GM23338 (cell line): Measurements from ENCODE around the gene TBC1D3B. TPM values are rescaled to one million over a fixed set of nuclear protein-coding genes. Genes with fewer than 3 reads are reported as not detected.
"Not testable (repeated sequence)": the region's sequence is repeated elsewhere in the genome, so short reads cannot be mapped to it uniquely, and the experiment has no call there.

Experiments
- ATAC-seq: fragments of 200-7000 bp; cut with Tn5 transposase; 3 replicates; pipeline ENCODE4 v1.9.1; 2020
- DNase-seq: peaks from one replicate; pipeline ENCODE4 v3.0.0-alpha.2; 2015; ENCODE audit warnings: low spot score
- H2AFZ ChIP-seq: fragments of 200-600 bp; sonication (generic); 2 replicates; pipeline ENCODE4 v1.8.0; 2016; ENCODE audit warnings: antibody characterized with exemption, mild to moderate bottlenecking, moderate library complexity
- H3F3A ChIP-seq: fragments of 200-600 bp; sonication (generic); replicated peaks from 2 replicates; pipeline ENCODE4 v1.8.0; 2017; ENCODE audit warnings: antibody characterized with exemption, mixed run types, low read depth
- H3K27ac ChIP-seq: fragments of 200-600 bp; sonication (generic); 2 replicates; pipeline ENCODE4 v1.6.1; 2016; ENCODE audit warnings: low read depth
- H3K27me3 ChIP-seq: fragments of 200-600 bp; sonication (generic); 2 replicates; pipeline ENCODE4 v1.8.0; 2016; ENCODE audit warnings: mild to moderate bottlenecking, mixed run types, moderate library complexity; ENCODE audit not compliant: insufficient read depth
- H3K36me3 ChIP-seq: fragments of 200-600 bp; sonication (generic); 2 replicates; pipeline ENCODE4 v1.8.0; 2016; ENCODE audit warnings: mild to moderate bottlenecking; ENCODE audit not compliant: insufficient read depth
- H3K4me1 ChIP-seq: fragments of 200-600 bp; sonication (generic); 2 replicates; pipeline ENCODE4 v1.8.0; 2016; ENCODE audit warnings: mild to moderate bottlenecking, moderate library complexity; ENCODE audit not compliant: insufficient read depth
- H3K4me2 ChIP-seq: fragments of 200-600 bp; sonication (generic); 2 replicates; pipeline ENCODE4 v1.7.1; 2017; ENCODE audit warnings: mixed run types
- H3K4me3 ChIP-seq: fragments of 200-600 bp; sonication (generic); 2 replicates; pipeline ENCODE4 v1.6.1; 2016; ENCODE audit warnings: mixed run types
- H3K79me2 ChIP-seq: fragments of 200-600 bp; sonication (generic); replicated peaks from 2 replicates; pipeline ENCODE4 v1.8.0; 2017; ENCODE audit warnings: mild to moderate bottlenecking; ENCODE audit not compliant: insufficient read depth
- H3K9me2 ChIP-seq: fragments of 200-600 bp; sonication (generic); 2 replicates; pipeline ENCODE4 v1.8.0; 2017; ENCODE audit not compliant: insufficient read depth
- H4K20me1 ChIP-seq: fragments of 200-600 bp; sonication (generic); replicated peaks from 2 replicates; pipeline ENCODE4 v1.8.0; 2017; ENCODE audit warnings: mild to moderate bottlenecking; ENCODE audit not compliant: insufficient read depth
- H3K27ac Mint-ChIP-seq: 2 replicates; pipeline ENCODE4 v1.8.0; 2020; ENCODE audit warnings: inconsistent platforms, mild to moderate bottlenecking, moderate library complexity, mixed read lengths
- H3K27me3 Mint-ChIP-seq: 3 replicates; pipeline ENCODE4 v1.8.0; 2022; ENCODE audit warnings: low read depth, mild to moderate bottlenecking, moderate library complexity, mixed read lengths, inconsistent platforms; ENCODE audit not compliant: insufficient read depth, poor library complexity
- H3K36me3 Mint-ChIP-seq: 3 replicates; pipeline ENCODE4 v1.8.0; 2021; ENCODE audit warnings: low read depth, mild to moderate bottlenecking, inconsistent platforms, moderate library complexity, mixed read lengths
- H3K4me1 Mint-ChIP-seq: 3 replicates; pipeline ENCODE4 v1.8.0; 2020; ENCODE audit warnings: mild to moderate bottlenecking, inconsistent platforms, mixed read lengths
- H3K4me3 Mint-ChIP-seq: 3 replicates; pipeline ENCODE4 v1.8.0; 2021; ENCODE audit warnings: moderate library complexity, mild to moderate bottlenecking, inconsistent platforms, mixed read lengths
- H3K9me3 Mint-ChIP-seq: 3 replicates; pipeline ENCODE4 v1.8.0; 2020; ENCODE audit warnings: moderate library complexity, mild to moderate bottlenecking, inconsistent platforms, mixed read lengths
- CREB1 ChIP-seq: fragments of 250-450 bp; sonication (Bioruptor Pico); IDR thresholded peaks from 2 replicates; pipeline ENCODE4 v1.5.0; 2020; ENCODE audit warnings: low read depth, mild to moderate bottlenecking, moderate library complexity
- CTCF ChIP-seq, 2 experiments: fragments of 200-600 bp in 1 of 2; sonication (generic) in 1 of 2; conservative IDR thresholded peaks; 2 replicates each; pipeline versions ENCODE4 v1.5.1 to v1.6.1; 2016 to 2017; ENCODE audit warnings: antibody characterized with exemption in 2 of 2, low read depth in 2 of 2, mild to moderate bottlenecking in 2 of 2, moderate library complexity in 1 of 2
- ETS1 ChIP-seq: IDR thresholded peaks from 2 replicates; pipeline ENCODE4 v1.6.1; 2016; ENCODE audit warnings: antibody characterized with exemption
- EZH2phosphoT487 ChIP-seq: fragments of 200-600 bp; sonication (generic); IDR thresholded peaks from one replicate; pipeline ENCODE4 v1.8.1; 2018; ENCODE audit warnings: antibody characterized with exemption; ENCODE audit not compliant: unreplicated experiment
- JUNB ChIP-seq: IDR thresholded peaks from one replicate; pipeline ENCODE4 v1.6.1; 2016; ENCODE audit warnings: antibody characterized with exemption; ENCODE audit not compliant: unreplicated experiment
- NANOG ChIP-seq: IDR thresholded peaks from 2 replicates; pipeline ENCODE4 v1.6.1; 2016; ENCODE audit warnings: antibody characterized with exemption, borderline replicate concordance
- STAT1 ChIP-seq: IDR thresholded peaks from one replicate; pipeline ENCODE4 v1.6.1; 2016; ENCODE audit warnings: antibody characterized with exemption; ENCODE audit not compliant: unreplicated experiment
- ZNF114 ChIP-seq: fragments of 250-450 bp; sonication (Bioruptor Pico); IDR thresholded peaks from 2 replicates; pipeline ENCODE4 v1.5.0; 2020; ENCODE audit warnings: mild to moderate bottlenecking, moderate library complexity
- polyA plus RNA-seq: library from polyadenylated mRNA; unstranded; fragments of >200 nt; fragmentation: Nextera tagmentation; extraction: Ambion mirVana; gene quantifications from 2 replicates; pipeline ENCODE4 v1.2.1, GENCODE V29; 2016
- total RNA-seq: library from RNA; depleted of rRNA; stranded (reverse); fragments of >200 nt; shearing (Covaris generic); gene quantifications from 2 replicates; pipeline ENCODE4 v1.2.3, GENCODE V29; 2014

TBC1D3B gene
- total and polyA plus RNA-seq, 2 experiments from 2014 or later = 0.95 to 1.3 TPM

- TF ChIP-seq CREB1 (CRISPR knock-in tag) (no peak), ZNF114 (CRISPR knock-in tag) (no peak), EZH2phosphoT487 (no peak)
Observed at GRCh38 chr17:36188891-36189306, 12.5 kb upstream of the TBC1D3B start (continued).

- H4K20me1 ChIP-seq, H3K4me2 ChIP-seq, H3K27ac Mint-ChIP-seq, H3K27ac ChIP-seq, H3K4me1 ChIP-seq, H3K9me2 ChIP-seq, H2AFZ ChIP-seq, H3K4me1 Mint-ChIP-seq, H3K36me3 Mint-ChIP-seq, H3K79me2 ChIP-seq, DNase-seq, H3K4me3 ChIP-seq, H3K36me3 ChIP-seq, H3F3A ChIP-seq, ATAC-seq, H3K4me3 Mint-ChIP-seq, H3K9me3 Mint-ChIP-seq: not testable (repeated sequence)
- peaks cover 14% of the 10 kb centered on the region for H3K27me3 ChIP-seq
- H3K27me3 Mint-ChIP-seq = peaks cover 15% of the 10 kb centered on the region
Observed at GRCh38 chr17:36187943-36188665, 11.7 kb upstream of the TBC1D3B start.

GRCh38 chr17:36186810-36187763, 10.7 kb upstream of the TBC1D3B start:
- not testable (repeated sequence) for H3K4me1 Mint-ChIP-seq

GRCh38 chr17:36185416-36185815, 9.0 kb upstream of the TBC1D3B start:
- peaks cover 30% of the 10 kb centered on the region for H3K27me3 Mint-ChIP-seq
- H3K4me1 Mint-ChIP-seq = peaks cover 5% of the 10 kb centered on the region
- ATAC-seq = no peak
- Histone ChIP-seq H3K27me3 (peaks cover 37% of the 10 kb centered on the region), H4K20me1 (no peaks in the 10 kb centered on the region), H3K27ac (no peak overlapping the region), H3K4me2 (no peak overlapping the region), H3K36me3 (no peaks in the 10 kb centered on the region), H2AFZ (no peak overlapping the region), H3F3A (no peaks in the 10 kb centered on the region), H3K4me1 (no peaks in the 10 kb centered on the region), H3K79me2 (no peaks in the 10 kb centered on the region), H3K9me2 (no peaks in the 10 kb centered on the region; the same call in 1 of the 2 replicates), H3K4me3 (no peak overlapping the region)
- no peaks in the 10 kb centered on the region for H3K9me3 Mint-ChIP-seq
- no peak overlapping the region for H3K27ac Mint-ChIP-seq
- no peak overlapping the region for H3K4me3 Mint-ChIP-seq
- no peak for DNase-seq
- TF ChIP-seq CREB1 (CRISPR knock-in tag) (no peak), ETS1 (no peak), NANOG (no peak), JUNB (no peak), STAT1 (no peak), CTCF (conservative IDR thresholded peaks at IDR 0.05; ENCODE audit: low read depth in 2 of 2) (no peak)
- no peaks in the 10 kb centered on the region for H3K36me3 Mint-ChIP-seq

More at GRCh38 chr17:36186810-36187763, 10.7 kb upstream of the TBC1D3B start:
- H3K27ac Mint-ChIP-seq, H3K4me3 ChIP-seq, H3K27ac ChIP-seq, H3K9me2 ChIP-seq, H3K36me3 Mint-ChIP-seq, ATAC-seq, H3F3A ChIP-seq, H3K4me1 ChIP-seq, H3K9me3 Mint-ChIP-seq, H2AFZ ChIP-seq, DNase-seq, H3K79me2 ChIP-seq, H3K4me2 ChIP-seq, H4K20me1 ChIP-seq, H3K4me3 Mint-ChIP-seq, H3K36me3 ChIP-seq: not testable (repeated sequence)
- peaks cover 20% of the 10 kb centered on the region for H3K27me3 Mint-ChIP-seq
- H3K27me3 ChIP-seq = peaks cover 24% of the 10 kb centered on the region
